AG09319 (cell line): ENCODE results near the gene E2F6.

Source experiments
- DNase-seq: peaks from one replicate; pipeline ENCODE4 v3.0.0-alpha.2; 2010; ENCODE audit warnings: low read depth; ENCODE audit errors: extremely low read depth
- CTCF ChIP-seq: IDR thresholded peaks from 2 replicates; pipeline ENCODE4 v1.5.1; 2011; ENCODE audit warnings: low read depth, mild to moderate bottlenecking, inconsistent platforms, low read length, moderate library complexity

E2F6 gene

GRCh38 chr2:11509657-11510360, 43.8 kb upstream of the E2F6 start:
- TF ChIP-seq CTCF = no peak
- DNase-seq = no peak

- DNase-seq = no peak
- TF ChIP-seq CTCF = no peak
Observed at GRCh38 chr2:11508279-11508678, 42.3 kb upstream of the E2F6 start.

GRCh38 chr2:11507517-11507916, 41.6 kb upstream of the E2F6 start:
- TF ChIP-seq CTCF = no peak
- DNase-seq = no peak

GRCh38 chr2:11506611-11506969, 40.6 kb upstream of the E2F6 start:
- TF ChIP-seq CTCF = no peak
- DNase-seq = no peak

- no peak for TF ChIP-seq CTCF
- DNase-seq = no peak
Observed at GRCh38 chr2:11505652-11506610, 40.0 kb upstream of the E2F6 start.

GRCh38 chr2:11503354-11503927, 37.5 kb upstream of the E2F6 start:
- no peak for DNase-seq
- no peak for TF ChIP-seq CTCF
